Skeletal muscle cell (primary cell): Measurements from ENCODE around the gene HINT1.
"Not testable (repeated sequence)": the region's sequence is repeated elsewhere in the genome, so short reads cannot be mapped to it uniquely, and the experiment has no call there.

Experiments
- DNase-seq: peaks from one replicate; pipeline ENCODE4 v3.0.0-alpha.2; 2010; ENCODE audit warnings: low read depth
- H3K4me3 ChIP-seq: 2 replicates; pipeline ENCODE4 v1.5.1; 2011; ENCODE audit warnings: low read depth, mild to moderate bottlenecking, control low read depth, low read length, moderate library complexity

The HINT1 gene

GRCh38 chr5:131180407-131180806, 15.4 kb upstream of the HINT1 start:
- DNase-seq = no peak
- H3K4me3 ChIP-seq = no peak overlapping the region

- no peak for DNase-seq
- peak overlapping the region; percentile 78 for H3K4me3 ChIP-seq
Observed at GRCh38 chr5:131171276-131171810, 6.3 kb upstream of the HINT1 start.

- H3K4me3 ChIP-seq = peak within 1 kb of the TSS; percentile 78
- DNase-seq = peak; percentile 97
Observed at GRCh38 chr5:131170540-131171275, 5.7 kb upstream of the HINT1 start, which contains the start of gene LYRM7. Gene LYRM7, plus strand, starts transcription at chr5:131170944. Its CDS starts 77 bp downstream, at chr5:131171021.

GRCh38 chr5:131169810-131170539, 4.9 kb upstream of the HINT1 start:
- H3K4me3 ChIP-seq = peak overlapping the region; percentile 78
- DNase-seq = no peak

- H3K4me3 ChIP-seq = no peak overlapping the region
Observed at GRCh38 chr5:131167615-131168014, 2.6 kb upstream of the HINT1 start.

GRCh38 chr5:131164191-131165118, 601 bp downstream of the HINT1 start:
- H3K4me3 ChIP-seq = peak overlapping the region; percentile 91
- no peak for DNase-seq

More at GRCh38 chr5:131167615-131168014, 2.6 kb upstream of the HINT1 start:
- DNase-seq = no peak

- H3K4me3 ChIP-seq = peak overlapping the region; percentile 91
- DNase-seq = no peak
Observed at GRCh38 chr5:131163276-131164119, 1.6 kb downstream of the HINT1 start.

- no peak for DNase-seq
- H3K4me3 ChIP-seq = no peak overlapping the region
Observed at GRCh38 chr5:131160134-131160533, 4.9 kb downstream of the HINT1 start.

- no peak overlapping the region for H3K4me3 ChIP-seq
- no peak for DNase-seq
Observed at GRCh38 chr5:131156957-131157356, 8.1 kb downstream of the HINT1 start.

- H3K4me3 ChIP-seq = no peak overlapping the region
- DNase-seq = no peak
Observed at GRCh38 chr5:131156385-131156784, 8.7 kb downstream of the HINT1 start.

GRCh38 chr5:131151216-131151615, 13.8 kb downstream of the HINT1 start:
- H3K4me3 ChIP-seq = no peak overlapping the region
- no peak for DNase-seq

- H3K4me3 ChIP-seq = no peak overlapping the region
- DNase-seq = no peak
Observed at GRCh38 chr5:131150408-131150807, 14.6 kb downstream of the HINT1 start.

- no peak for DNase-seq
- no peak overlapping the region for H3K4me3 ChIP-seq
Observed at GRCh38 chr5:131148835-131149234, 16.2 kb downstream of the HINT1 start.

GRCh38 chr5:131147258-131147657, 17.8 kb downstream of the HINT1 start:
- no peak overlapping the region for H3K4me3 ChIP-seq
- DNase-seq = no peak

- H3K4me3 ChIP-seq = no peak overlapping the region
- no peak for DNase-seq
Observed at GRCh38 chr5:131142970-131143617, 22.0 kb downstream of the HINT1 start.

- no peak overlapping the region for H3K4me3 ChIP-seq
- DNase-seq = no peak
Observed at GRCh38 chr5:131139321-131139720, 25.7 kb downstream of the HINT1 start.

GRCh38 chr5:131138406-131138805, 26.6 kb downstream of the HINT1 start:
- DNase-seq, H3K4me3 ChIP-seq: not testable (repeated sequence)

GRCh38 chr5:131133091-131133490, 32.0 kb downstream of the HINT1 start:
- DNase-seq, H3K4me3 ChIP-seq: not testable (repeated sequence)
